Measurements from ENCODE around the gene ROR2.

Gene ROR2

DNA sequence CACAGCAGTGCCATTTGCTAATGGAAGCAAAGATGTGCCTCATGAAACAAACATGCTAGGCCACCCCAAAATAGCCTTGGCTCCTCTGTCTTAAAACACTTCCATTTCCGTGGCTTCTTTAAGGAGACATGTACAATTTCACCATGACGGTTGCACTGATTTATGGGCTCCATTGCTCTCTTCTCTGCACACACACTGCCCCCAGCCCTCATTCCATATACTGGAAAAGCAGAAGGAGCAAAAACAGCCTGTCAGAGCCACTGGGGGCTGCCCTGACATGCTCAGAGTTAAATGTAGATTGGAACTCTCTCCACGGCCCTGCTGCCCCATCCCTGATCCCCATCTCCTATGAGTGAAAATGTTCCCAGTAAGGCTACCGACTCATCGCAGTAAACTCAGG lies 114.8 kb downstream of the ROR2 start:
- no peaks in the 10 kb centered on the region for H3K36me3 ChIP-seq
- no peaks in the 10 kb centered on the region for H3K9me3 ChIP-seq
- H3K4me3 ChIP-seq (ENCODE audit: low read depth, low read length) = no peak overlapping the region
- H3K27me3 ChIP-seq = no peaks in the 10 kb centered on the region
- H3K4me1 ChIP-seq = peaks cover 16% of the 10 kb centered on the region
- TF ChIP-seq, protein P1, sequence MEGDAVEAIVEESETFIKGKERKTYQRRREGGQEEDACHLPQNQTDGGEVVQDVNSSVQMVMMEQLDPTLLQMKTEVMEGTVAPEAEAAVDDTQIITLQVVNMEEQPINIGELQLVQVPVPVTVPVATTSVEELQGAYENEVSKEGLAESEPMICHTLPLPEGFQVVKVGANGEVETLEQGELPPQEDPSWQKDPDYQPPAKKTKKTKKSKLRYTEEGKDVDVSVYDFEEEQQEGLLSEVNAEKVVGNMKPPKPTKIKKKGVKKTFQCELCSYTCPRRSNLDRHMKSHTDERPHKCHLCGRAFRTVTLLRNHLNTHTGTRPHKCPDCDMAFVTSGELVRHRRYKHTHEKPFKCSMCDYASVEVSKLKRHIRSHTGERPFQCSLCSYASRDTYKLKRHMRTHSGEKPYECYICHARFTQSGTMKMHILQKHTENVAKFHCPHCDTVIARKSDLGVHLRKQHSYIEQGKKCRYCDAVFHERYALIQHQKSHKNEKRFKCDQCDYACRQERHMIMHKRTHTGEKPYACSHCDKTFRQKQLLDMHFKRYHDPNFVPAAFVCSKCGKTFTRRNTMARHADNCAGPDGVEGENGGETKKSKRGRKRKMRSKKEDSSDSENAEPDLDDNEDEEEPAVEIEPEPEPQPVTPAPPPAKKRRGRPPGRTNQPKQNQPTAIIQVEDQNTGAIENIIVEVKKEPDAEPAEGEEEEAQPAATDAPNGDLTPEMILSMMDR (IDR thresholded peaks at IDR 0.05; ENCODE audit: low read depth, low read length) = no peak
- DNase-seq = no peak

DNA sequence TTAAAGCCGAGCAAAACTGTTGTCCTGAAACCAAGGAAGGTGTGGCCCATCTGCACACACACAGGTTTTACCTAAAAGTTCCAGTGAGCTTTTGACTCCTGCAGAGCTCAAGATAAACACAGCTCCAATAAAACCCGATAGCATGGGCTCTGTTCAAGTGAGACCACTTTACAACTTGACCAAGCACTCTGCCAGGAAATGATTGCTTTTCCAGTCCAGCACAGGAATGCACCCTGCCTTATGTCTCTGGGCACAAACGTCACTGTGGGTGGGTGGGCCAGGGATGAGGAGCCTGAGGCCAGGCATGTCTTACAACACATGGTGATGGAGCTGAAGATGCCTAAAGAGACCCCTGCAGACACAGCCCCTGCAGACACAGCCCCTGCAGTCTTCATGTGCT lies 115.3 kb downstream of the ROR2 start:
- Histone ChIP-seq H3K9me3 (no peaks in the 10 kb centered on the region), H3K27me3 (no peaks in the 10 kb centered on the region), H3K4me1 (peaks cover 16% of the 10 kb centered on the region), H3K36me3 (no peaks in the 10 kb centered on the region), H3K4me3 (ENCODE audit: low read depth, low read length) (no peak overlapping the region)
- TF ChIP-seq, protein P1 (IDR thresholded peaks at IDR 0.05; ENCODE audit: low read depth, low read length) = no peak
- no peak for DNase-seq

DNA sequence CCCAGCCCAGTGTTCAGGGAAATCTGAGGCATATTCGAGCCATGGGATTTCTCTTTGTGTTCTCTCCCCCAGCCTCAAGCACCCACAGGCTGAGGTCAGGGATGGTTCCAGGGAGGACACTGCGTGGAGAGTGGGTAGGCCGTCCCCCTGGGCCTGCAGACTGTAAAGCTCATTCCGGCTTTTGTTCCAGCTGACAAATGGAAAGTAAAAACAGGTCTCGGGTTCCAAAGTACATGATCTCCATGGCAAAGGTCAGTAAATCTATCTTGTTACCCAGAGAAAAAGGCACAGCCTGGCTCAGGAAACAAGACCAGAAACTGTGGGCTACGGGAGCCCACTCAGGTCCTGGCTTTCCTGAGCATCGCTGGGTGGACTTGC lies 116.2 kb downstream of the ROR2 start:
- Histone ChIP-seq H3K4me3 (ENCODE audit: low read depth, low read length) (no peak overlapping the region), H3K9me3 (no peaks in the 10 kb centered on the region), H3K4me1 (peaks cover 11% of the 10 kb centered on the region), H3K27me3 (no peaks in the 10 kb centered on the region), H3K36me3 (no peaks in the 10 kb centered on the region)
- TF ChIP-seq, protein P1 (IDR thresholded peaks at IDR 0.05; ENCODE audit: low read depth, low read length) = no peak
- DNase-seq = no peak

DNA sequence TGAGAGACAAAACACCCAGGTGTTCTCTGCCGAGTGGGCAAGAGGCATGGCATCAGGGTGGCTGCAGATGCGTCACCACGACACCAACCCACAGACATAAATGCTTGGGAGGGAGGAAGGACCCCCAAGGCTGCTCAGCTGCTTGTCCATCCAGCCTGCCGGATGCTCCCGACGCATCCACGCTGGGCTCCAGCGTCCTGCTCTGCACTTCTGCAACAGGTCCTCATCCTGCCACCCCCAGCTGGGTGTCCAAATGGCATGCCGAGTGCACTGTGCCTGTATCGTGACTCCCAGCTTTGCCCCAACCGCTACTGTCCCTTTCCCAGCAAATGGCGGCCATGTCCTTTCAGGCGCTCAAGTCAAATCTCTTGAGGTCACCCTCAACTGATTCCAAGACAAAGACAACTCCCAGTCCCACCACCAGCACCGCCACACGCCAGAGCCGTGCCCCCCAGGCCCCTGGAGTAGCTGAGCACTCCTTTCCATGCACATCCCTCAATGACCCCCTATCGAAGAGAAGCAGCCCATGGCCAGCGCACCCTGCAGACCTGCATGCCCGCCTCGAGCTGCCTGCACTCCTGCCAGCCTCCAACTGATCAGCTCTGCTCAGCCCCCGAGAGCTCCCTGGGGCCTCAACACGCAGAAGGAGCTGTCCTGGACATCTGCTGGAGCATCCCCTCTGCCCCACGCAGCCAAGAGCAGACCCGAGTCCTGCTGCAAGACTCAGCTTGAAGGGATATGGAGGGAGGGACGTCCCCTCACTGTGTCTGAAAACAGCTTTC lies 116.7 kb downstream of the ROR2 start:
- H3K4me1 ChIP-seq = peaks cover 5% of the 10 kb centered on the region

DNA sequence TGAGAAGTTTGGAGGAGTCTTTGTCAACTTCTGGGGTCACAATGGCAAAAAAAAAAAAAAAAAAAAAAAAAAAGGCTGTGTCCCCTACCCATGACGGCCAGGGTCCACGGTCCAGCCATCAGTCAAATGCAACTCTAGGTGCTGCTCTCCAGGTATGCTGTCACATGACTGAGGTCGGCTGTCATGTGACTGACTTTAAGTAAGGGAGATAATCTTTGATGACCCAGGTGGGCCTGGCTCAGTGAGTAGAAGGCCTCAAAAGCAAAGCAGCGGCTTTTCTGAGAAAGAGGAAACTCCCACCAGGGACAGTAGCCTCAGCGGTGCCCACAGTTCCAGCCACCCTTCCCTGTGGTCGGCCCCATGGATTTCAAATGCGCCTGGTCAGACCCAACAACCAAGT lies 117.7 kb downstream of the ROR2 start:
- H3K4me3 ChIP-seq (ENCODE audit: low read depth, low read length) = no peak overlapping the region
- no peaks in the 10 kb centered on the region for H3K36me3 ChIP-seq
- DNase-seq = no peak
- H3K27me3 ChIP-seq = no peaks in the 10 kb centered on the region
- TF ChIP-seq, protein P1 (IDR thresholded peaks at IDR 0.05; ENCODE audit: low read depth, low read length) = no peak
- H3K4me1 ChIP-seq = peaks cover 4% of the 10 kb centered on the region
- no peaks in the 10 kb centered on the region for H3K9me3 ChIP-seq

More for the DNA sequence above, 116.7 kb downstream of the ROR2 start:
- TF ChIP-seq, protein P1 (IDR thresholded peaks at IDR 0.05; ENCODE audit: low read depth, low read length) = no peak
- Histone ChIP-seq H3K4me3 (ENCODE audit: low read depth, low read length) (no peak overlapping the region), H3K36me3 (no peaks in the 10 kb centered on the region), H3K9me3 (no peaks in the 10 kb centered on the region), H3K27me3 (no peaks in the 10 kb centered on the region)
- no peak for DNase-seq

DNA sequence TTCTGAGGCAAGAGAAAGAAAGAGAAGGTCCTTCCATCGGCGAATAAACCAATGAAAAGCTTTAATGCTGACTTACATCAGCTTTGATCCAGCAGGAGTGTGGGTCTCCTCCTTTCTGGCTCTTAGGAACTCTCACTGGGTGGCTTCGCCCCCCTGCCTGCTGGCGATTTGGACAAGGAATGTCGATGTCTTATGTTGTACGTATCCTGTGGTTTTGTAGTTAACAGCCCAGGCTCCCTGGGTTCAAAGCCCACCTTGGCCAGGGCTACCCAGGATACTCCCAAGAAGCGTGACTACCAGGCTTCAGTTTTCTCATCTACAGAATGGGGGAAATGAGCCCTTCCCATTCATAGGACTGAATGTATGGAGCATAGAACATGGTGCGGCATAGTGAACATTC lies 124.2 kb downstream of the ROR2 start:
- Histone ChIP-seq H3K27me3 (no peaks in the 10 kb centered on the region), H3K36me3 (no peaks in the 10 kb centered on the region), H3K4me3 (ENCODE audit: low read depth, low read length) (no peak overlapping the region), H3K9me3 (no peaks in the 10 kb centered on the region), H3K4me1 (peaks cover 7% of the 10 kb centered on the region)
- TF ChIP-seq, protein P1 (IDR thresholded peaks at IDR 0.05; ENCODE audit: low read depth, low read length) = no peak
- no peak for DNase-seq

All from BE2C (cell line).